Left kidney (tissue), 2 donors: ENCODE results near the gene DHX32. TPM values are rescaled to one million over a fixed set of nuclear protein-coding genes. Genes with fewer than 3 reads are reported as not detected.
"Not testable (repeated sequence)": the region's sequence is repeated elsewhere in the genome, so short reads cannot be mapped to it uniquely, and the experiment has no call there.

Experiments used
- DNase-seq: peaks from one replicate; pipeline ENCODE4 v3.0.0-alpha.2; 2013
- polyA plus RNA-seq: library from polyadenylated mRNA; unstranded; fragments of 120-200 nt; gene quantifications from one replicate; pipeline ENCODE4 v1.2.1, GENCODE V29; 2013; ENCODE audit not compliant: insufficient read length

Gene DHX32
- polyA plus RNA-seq, 1 donor = 28.3 TPM

GRCh38 chr10:125896088-125896934 is 15.2 kb upstream of the DHX32 start, which contains the start of gene FANK1:
TSS of gene FANK1 (plus strand) at chr10:125896564. CDS start at chr10:125896643, 79 bp downstream.
- DNase-seq = peak; percentile 88

- peak; percentile 54 for DNase-seq
Observed at GRCh38 chr10:125895130-125896087, 14.3 kb upstream of the DHX32 start.

GRCh38 chr10:125894176-125894575 is 13.1 kb upstream of the DHX32 start:
- DNase-seq = not testable (repeated sequence)

- not testable (repeated sequence) for DNase-seq
Observed at GRCh38 chr10:125892402-125892801, 11.3 kb upstream of the DHX32 start.

GRCh38 chr10:125889441-125889840 is 8.3 kb upstream of the DHX32 start:
- DNase-seq = not testable (repeated sequence)

GRCh38 chr10:125886914-125887512 is 5.9 kb upstream of the DHX32 start:
- no peak for DNase-seq

- DNase-seq = no peak
Observed at GRCh38 chr10:125883211-125883610, 2.1 kb upstream of the DHX32 start.

- DNase-seq = no peak
Observed at GRCh38 chr10:125882596-125882995, 1.5 kb upstream of the DHX32 start.

GRCh38 chr10:125880719-125881118 is 373 bp downstream of the DHX32 start:
- DNase-seq = no peak

GRCh38 chr10:125878957-125879835 is 1.9 kb downstream of the DHX32 start:
- DNase-seq = no peak

- DNase-seq = no peak
Observed at GRCh38 chr10:125871338-125871737, 9.8 kb downstream of the DHX32 start.

GRCh38 chr10:125868372-125868975 is 12.6 kb downstream of the DHX32 start:
- peak; percentile 17 for DNase-seq

- no peak for DNase-seq
Observed at GRCh38 chr10:125866421-125867029, 14.6 kb downstream of the DHX32 start.

GRCh38 chr10:125865120-125865519 is 16.0 kb downstream of the DHX32 start:
- no peak for DNase-seq

- DNase-seq = no peak
Observed at GRCh38 chr10:125859128-125859817, 21.8 kb downstream of the DHX32 start.

- no peak for DNase-seq
Observed at GRCh38 chr10:125857185-125857760, 23.8 kb downstream of the DHX32 start.

- DNase-seq = no peak
Observed at GRCh38 chr10:125852487-125852886, 28.6 kb downstream of the DHX32 start.

- DNase-seq = no peak
Observed at GRCh38 chr10:125850766-125851731, 30.0 kb downstream of the DHX32 start.
